Keratinocyte (primary cell): ENCODE data around the gene STRN3. TPM values are rescaled to one million over a fixed set of nuclear protein-coding genes. Genes with fewer than 3 reads are reported as not detected.

ENCODE experiments used
- DNase-seq: peaks from one replicate; pipeline ENCODE4 v3.0.0-alpha.2; 2011; ENCODE audit warnings: low read depth, missing footprints, low spot score
- FAIRE-seq: peaks from 2 replicates; lab custom pipeline; 2011; peaks lifted over from hg19 to GRCh38; lab: Jason Lieb, UNC
- H2AFZ ChIP-seq: 2 replicates; pipeline ENCODE4 v1.6.0; 2012; ENCODE audit warnings: low read length, control low read depth, inconsistent platforms; ENCODE audit not compliant: control insufficient read depth
- H3K27ac ChIP-seq: 2 replicates; pipeline ENCODE4 v1.5.1; 2011; ENCODE audit warnings: low read length; ENCODE audit not compliant: control insufficient read depth, insufficient read depth
- H3K27me3 ChIP-seq: 3 replicates; pipeline ENCODE4 v1.6.0; 2011; ENCODE audit warnings: low read length; ENCODE audit not compliant: control insufficient read depth, insufficient read depth; ENCODE audit errors: extremely low read depth
- H3K36me3 ChIP-seq, 2 experiments: 2 replicates in 1 of 2; 3 replicates in 1 of 2; pipeline ENCODE4 v1.5.1; 2011; ENCODE audit warnings: low read length in 2 of 2, mild to moderate bottlenecking in 1 of 2; ENCODE audit not compliant: control insufficient read depth in 2 of 2, insufficient read depth in 2 of 2; ENCODE audit errors: extremely low read depth in 1 of 2
- H3K4me1 ChIP-seq: 3 replicates; pipeline ENCODE4 v1.5.1; 2011; ENCODE audit warnings: low read length; ENCODE audit not compliant: control insufficient read depth, insufficient read depth; ENCODE audit errors: extremely low read depth
- H3K4me2 ChIP-seq: 3 replicates; pipeline ENCODE4 v1.6.0; 2011; ENCODE audit warnings: low read depth, low read length; ENCODE audit not compliant: control insufficient read depth, insufficient read depth; ENCODE audit errors: extremely low read depth
- H3K4me3 ChIP-seq, 3 experiments: fragments of 200-600 bp in 1 of 3; sonication (generic) in 1 of 3; 2 replicates in 2 of 3; 3 replicates in 1 of 3; pipeline ENCODE4 v1.5.1; 2011 to 2016; ENCODE audit warnings: low read length in 3 of 3, mild to moderate bottlenecking in 3 of 3, control low read depth in 2 of 3, inconsistent platforms in 1 of 3, low read depth in 1 of 3, mixed read lengths in 1 of 3, mixed run types in 1 of 3, moderate library complexity in 1 of 3; ENCODE audit not compliant: control insufficient read depth in 2 of 3, insufficient read depth in 2 of 3; ENCODE audit errors: extremely low read depth in 1 of 3
- H3K79me2 ChIP-seq: 2 replicates; pipeline ENCODE4 v1.6.0; 2012; ENCODE audit warnings: low read length; ENCODE audit not compliant: control insufficient read depth, insufficient read depth
- H3K9ac ChIP-seq: 3 replicates; pipeline ENCODE4 v1.6.0; 2011; ENCODE audit warnings: low read length; ENCODE audit not compliant: control insufficient read depth, insufficient read depth; ENCODE audit errors: extremely low read depth
- H3K9me1 ChIP-seq: 3 replicates; pipeline ENCODE4 v1.6.0; 2011; ENCODE audit warnings: low read length; ENCODE audit not compliant: control insufficient read depth, insufficient read depth; ENCODE audit errors: extremely low read depth
- H3K9me3 ChIP-seq: 2 replicates; pipeline ENCODE4 v1.5.1; 2012; ENCODE audit warnings: low read depth, low read length; ENCODE audit not compliant: control insufficient read depth
- H4K20me1 ChIP-seq: 3 replicates; pipeline ENCODE4 v1.6.0; 2011; ENCODE audit warnings: low read length; ENCODE audit not compliant: control insufficient read depth, insufficient read depth; ENCODE audit errors: extremely low read depth
- EZH2 ChIP-seq: IDR thresholded peaks from one replicate; pipeline ENCODE4 v1.6.1; 2012; ENCODE audit warnings: inconsistent platforms, mild to moderate bottlenecking, low read length, moderate library complexity
- dilution Hi-C: fragments of 300-500 bp; cut with MboI; formaldehyde crosslinking; loops from one replicate; pipeline ENCODE4 v1.7.0; 2020; ENCODE audit warnings: low sequenced_read_pairs; ENCODE audit not compliant: extremely low pct_ligation_motif_present
- polyA plus RNA-seq, 5 experiments: library from polyadenylated mRNA; depleted of rRNA in 3 of 5; stranded (reverse) in 3 of 5; stranded (forward) in 1 of 5; unstranded in 1 of 5; fragments of >200 nt; gene quantifications; 1 replicate in 1 of 5; 2 replicates in 3 of 5; 3 replicates in 1 of 5; pipeline versions ENCODE4 v1.2.1 to v1.2.3, GENCODE V29; 2011 to 2012; ENCODE audit warnings: missing spikeins in 2 of 5, low read depth in 1 of 5, low replicate concordance in 1 of 5
- TF ChIP-seq, protein P1 (sequence below), 3 experiments: IDR thresholded peaks in 1 of 3; conservative IDR thresholded peaks in 1 of 3; optimal IDR thresholded peaks in 1 of 3; 2 replicates in 2 of 3; 3 replicates in 1 of 3; pipeline versions ENCODE3 to v1.5.1; 2011; ENCODE audit warnings: low read length in 3 of 3, mild to moderate bottlenecking in 3 of 3, moderate library complexity in 2 of 3, control low read depth in 1 of 3, inconsistent platforms in 1 of 3; ENCODE audit not compliant: insufficient read depth in 2 of 3; ENCODE audit errors: extremely low read depth in 1 of 3

Gene STRN3
- polyA plus RNA-seq, 1 donor (not counting 4 experiments of a cell fraction or from before 2014, with no cell fraction given) = 38.1 TPM

DNA sequence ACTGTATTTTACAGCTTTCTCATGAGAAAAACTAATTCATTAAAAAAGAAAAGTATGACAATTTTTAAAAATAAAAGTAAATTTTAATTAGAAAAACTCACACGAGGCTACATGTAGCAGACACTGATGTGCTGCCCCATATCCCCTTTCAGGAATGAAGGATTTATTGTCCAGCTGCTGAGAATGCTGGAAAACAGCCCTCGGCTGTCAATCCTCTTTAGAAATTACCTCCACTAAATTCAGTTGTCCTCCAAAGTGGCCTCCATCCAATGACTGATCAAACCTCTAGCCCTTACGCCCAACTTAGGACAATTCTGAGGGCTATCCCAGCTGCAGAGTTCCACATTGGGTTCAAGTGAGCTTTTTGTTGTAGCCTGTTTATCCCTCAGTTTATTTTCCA lies 30.5 kb downstream of the STRN3 start:
- peaks cover 30% of the 10 kb centered on the region for H3K4me1 ChIP-seq
- H3K9ac ChIP-seq = no peak overlapping the region
- H3K9me1 ChIP-seq = no peaks in the 10 kb centered on the region
- no peak overlapping the region for H3K27ac ChIP-seq
- peak overlapping the region; percentile 43 for H3K4me2 ChIP-seq
- H3K36me3 ChIP-seq = peaks cover 0 to 6% of the 10 kb centered on the region in 2 experiments
- DNase-seq = no peak
- H3K27me3 ChIP-seq = no peaks in the 10 kb centered on the region
- H2AFZ ChIP-seq = no peak overlapping the region
- no peak for FAIRE-seq
- no peak for TF ChIP-seq EZH2
- TF ChIP-seq, protein P1, sequence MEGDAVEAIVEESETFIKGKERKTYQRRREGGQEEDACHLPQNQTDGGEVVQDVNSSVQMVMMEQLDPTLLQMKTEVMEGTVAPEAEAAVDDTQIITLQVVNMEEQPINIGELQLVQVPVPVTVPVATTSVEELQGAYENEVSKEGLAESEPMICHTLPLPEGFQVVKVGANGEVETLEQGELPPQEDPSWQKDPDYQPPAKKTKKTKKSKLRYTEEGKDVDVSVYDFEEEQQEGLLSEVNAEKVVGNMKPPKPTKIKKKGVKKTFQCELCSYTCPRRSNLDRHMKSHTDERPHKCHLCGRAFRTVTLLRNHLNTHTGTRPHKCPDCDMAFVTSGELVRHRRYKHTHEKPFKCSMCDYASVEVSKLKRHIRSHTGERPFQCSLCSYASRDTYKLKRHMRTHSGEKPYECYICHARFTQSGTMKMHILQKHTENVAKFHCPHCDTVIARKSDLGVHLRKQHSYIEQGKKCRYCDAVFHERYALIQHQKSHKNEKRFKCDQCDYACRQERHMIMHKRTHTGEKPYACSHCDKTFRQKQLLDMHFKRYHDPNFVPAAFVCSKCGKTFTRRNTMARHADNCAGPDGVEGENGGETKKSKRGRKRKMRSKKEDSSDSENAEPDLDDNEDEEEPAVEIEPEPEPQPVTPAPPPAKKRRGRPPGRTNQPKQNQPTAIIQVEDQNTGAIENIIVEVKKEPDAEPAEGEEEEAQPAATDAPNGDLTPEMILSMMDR (optimal IDR thresholded peaks at IDR 0.05 in 1 of 3, IDR thresholded peaks at IDR 0.05 in 1 of 3, conservative IDR thresholded peaks at IDR 0.05 in 1 of 3; ENCODE audit: extremely low read depth in 1 of 3, insufficient read depth in 2 of 3, low read length in 3 of 3) = no peak
- H3K9me3 ChIP-seq = no peaks in the 10 kb centered on the region
- dilution Hi-C loops = no loop called here
- peaks cover 97% of the 10 kb centered on the region for H3K79me2 ChIP-seq
- H3K4me3 ChIP-seq = no peak overlapping the region
- H4K20me1 ChIP-seq = peaks cover 33% of the 10 kb centered on the region

DNA sequence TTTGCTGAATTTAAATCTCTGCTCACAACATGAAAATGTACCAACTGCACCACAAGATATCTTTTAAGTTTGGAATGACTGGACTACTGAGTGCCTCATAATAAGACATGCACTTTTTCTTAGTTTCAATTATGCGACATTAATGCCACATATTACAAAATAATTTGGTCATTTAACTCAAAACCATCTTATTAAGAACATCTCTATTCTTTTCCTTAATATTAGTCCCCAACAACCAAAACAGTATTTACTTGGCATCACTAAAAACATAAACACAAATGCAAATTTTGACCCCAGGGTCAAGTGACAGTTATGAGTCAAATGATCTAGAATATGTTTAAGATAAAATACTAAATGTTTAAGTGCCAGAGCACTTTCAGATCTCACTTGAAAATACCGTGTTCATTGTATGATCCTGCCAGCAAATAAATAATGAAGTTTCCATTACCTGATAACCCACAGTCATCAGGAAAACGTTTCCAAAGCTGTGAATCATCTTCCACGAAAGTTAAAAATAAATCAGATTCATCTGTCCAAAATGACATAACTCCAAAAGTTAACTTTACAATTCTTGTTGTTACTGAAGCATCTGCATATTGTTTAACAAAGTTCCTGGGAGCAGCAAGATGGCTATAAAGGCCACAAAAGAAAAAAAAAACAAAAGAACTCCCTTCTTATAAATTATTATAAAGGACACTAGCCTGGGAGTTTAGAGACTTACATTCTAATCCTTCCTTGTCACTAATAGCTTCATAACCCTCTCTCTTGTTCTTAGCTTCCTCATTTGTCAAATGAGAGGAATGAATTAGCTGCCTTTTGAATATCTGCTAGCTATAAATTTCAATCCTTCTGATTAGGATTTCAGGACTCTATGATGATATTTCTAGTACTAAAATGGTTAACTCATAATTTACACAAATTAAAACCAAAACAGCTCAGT lies 31.2 kb downstream of the STRN3 start:
- H3K79me2 ChIP-seq = peaks cover 97% of the 10 kb centered on the region
- TF ChIP-seq, protein P1 (optimal IDR thresholded peaks at IDR 0.05 in 1 of 3, IDR thresholded peaks at IDR 0.05 in 1 of 3, conservative IDR thresholded peaks at IDR 0.05 in 1 of 3; ENCODE audit: extremely low read depth in 1 of 3, insufficient read depth in 2 of 3, low read length in 3 of 3) = no peak
- no peak for TF ChIP-seq EZH2
- H3K27ac ChIP-seq = peak overlapping the region; percentile 66
- peak; percentile 53 for FAIRE-seq
- peaks cover 0 to 6% of the 10 kb centered on the region in 2 experiments for H3K36me3 ChIP-seq
- H3K27me3 ChIP-seq = no peaks in the 10 kb centered on the region
- no peak overlapping the region for H2AFZ ChIP-seq
- H4K20me1 ChIP-seq = peaks cover 33% of the 10 kb centered on the region
- H3K9me1 ChIP-seq = no peaks in the 10 kb centered on the region
- no peaks in the 10 kb centered on the region for H3K9me3 ChIP-seq
- no peak for DNase-seq
- peak overlapping the region; percentile 43 for H3K4me2 ChIP-seq
- H3K4me1 ChIP-seq = peaks cover 30% of the 10 kb centered on the region
- H3K4me3 ChIP-seq = no peak overlapping the region
- dilution Hi-C loops = no loop called here
- H3K9ac ChIP-seq = no peak overlapping the region
